SK-N-SH (cell line): ENCODE data around the gene TEAD1. TPM values are rescaled to one million over a fixed set of nuclear protein-coding genes. Genes with fewer than 3 reads are reported as not detected.
A peak's percentile ranks its signal among the peaks of the same experiment; 100 is the strongest.

Experiments used
- CTCF ChIA-PET: fragments of 300-600, 350-600 bp; formaldehyde crosslinking; extraction: SDS; loops from one replicate; lab custom pipeline; 2021; lab: Yijun Ruan, JAX
- POLR2A ChIA-PET: fragments of 350-600 bp; sonication (Branson Sonifier 250); formaldehyde crosslinking; extraction: SDS; loops from one replicate; lab custom pipeline; 2020; ENCODE audit warnings: antibody characterized with exemption, inconsistent platforms; lab: Yijun Ruan, JAX
- DNase-seq: peaks from one replicate; pipeline ENCODE4 v3.0.0; 2012
- H2AFZ ChIP-seq: fragments of 200-600 bp; sonication (generic); 2 replicates; pipeline ENCODE4 v1.8.1; 2016; ENCODE audit warnings: antibody characterized with exemption, mild to moderate bottlenecking, low read depth
- H3F3A ChIP-seq: fragments of 200-600 bp; sonication (generic); replicated peaks from 2 replicates; pipeline ENCODE3; 2016; ENCODE audit warnings: antibody characterized with exemption, mild to moderate bottlenecking; ENCODE audit not compliant: insufficient read depth
- H3K27ac ChIP-seq, 2 experiments: fragments of 200-500 bp in 1 of 2; fragments of 200-600 bp in 1 of 2; sonication (Bioruptor generic) in 1 of 2; sonication (generic), shearing (Covaris generic) in 1 of 2; 2 replicates each; pipeline versions ENCODE4 v1.5.1 to v1.6.1; 2014 to 2016; ENCODE audit warnings: low read depth in 2 of 2, inconsistent platforms in 1 of 2, low read length in 1 of 2, mild to moderate bottlenecking in 1 of 2, mixed read lengths in 1 of 2
- H3K27me3 ChIP-seq: fragments of 200-600 bp; sonication (generic), shearing (Covaris generic); 2 replicates; pipeline ENCODE4 v1.6.1; 2016; ENCODE audit warnings: mixed run types; ENCODE audit not compliant: insufficient read depth
- H3K36me3 ChIP-seq, 2 experiments: fragments of 200-500 bp in 1 of 2; fragments of 200-600 bp in 1 of 2; sonication (Bioruptor generic) in 1 of 2; sonication (generic) in 1 of 2; replicated peaks in 1 of 2; 2 replicates each; pipeline versions ENCODE3 to v1.5.1; 2014 to 2016; ENCODE audit warnings: low read length in 1 of 2, mild to moderate bottlenecking in 1 of 2; ENCODE audit not compliant: insufficient read depth in 2 of 2, control insufficient read depth in 1 of 2
- H3K4me1 ChIP-seq, 2 experiments: fragments of 200-500 bp in 1 of 2; fragments of 200-600 bp in 1 of 2; sonication (Bioruptor generic) in 1 of 2; sonication (generic), shearing (Covaris generic) in 1 of 2; 2 replicates each; pipeline versions ENCODE4 v1.5.1 to v1.6.1; 2014 to 2016; ENCODE audit warnings: low read depth in 1 of 2, low read length in 1 of 2, mixed run types in 1 of 2; ENCODE audit not compliant: insufficient read depth in 2 of 2, control insufficient read depth in 1 of 2
- H3K4me2 ChIP-seq: fragments of 200-600 bp; sonication (generic), shearing (Covaris generic); 2 replicates; pipeline ENCODE4 v1.6.1; 2017; ENCODE audit warnings: mixed run types
- H3K4me3 ChIP-seq, 2 experiments: fragments of 200-500 bp in 1 of 2; fragments of 200-600 bp in 1 of 2; sonication (Bioruptor generic) in 1 of 2; sonication (generic), shearing (Covaris generic) in 1 of 2; 2 replicates each; pipeline versions ENCODE4 v1.5.1 to v1.8.1; 2014 to 2016; ENCODE audit warnings: low read depth in 2 of 2, inconsistent platforms in 1 of 2, low read length in 1 of 2, mild to moderate bottlenecking in 1 of 2, mixed read lengths in 1 of 2, moderate library complexity in 1 of 2
- H3K79me2 ChIP-seq: fragments of 200-600 bp; sonication (generic); 2 replicates; pipeline ENCODE4 v1.8.1; 2017; ENCODE audit warnings: mild to moderate bottlenecking; ENCODE audit not compliant: insufficient read depth
- H3K9ac ChIP-seq: fragments of 200-600 bp; sonication (generic); 2 replicates; pipeline ENCODE4 v1.6.1; 2017; ENCODE audit warnings: mixed run types
- H3K9me2 ChIP-seq: fragments of 200-600 bp; sonication (generic); 2 replicates; pipeline ENCODE4 v1.6.1; 2017; ENCODE audit warnings: mixed run types
- H3K9me3 ChIP-seq: fragments of 200-600 bp; sonication (generic); 2 replicates; pipeline ENCODE4 v1.6.1; 2017; ENCODE audit warnings: mixed run types, mild to moderate bottlenecking, moderate library complexity
- H4K20me1 ChIP-seq: fragments of 200-600 bp; sonication (generic); 2 replicates; pipeline ENCODE4 v1.6.1; 2017; ENCODE audit warnings: mild to moderate bottlenecking, mixed run types; ENCODE audit not compliant: insufficient read depth
- CHD2 ChIP-seq: fragments of 150-350 bp; IDR thresholded peaks from 2 replicates; pipeline ENCODE4 v1.6.1; 2018; ENCODE audit warnings: low read length; ENCODE audit not compliant: partially characterized antibody
- EP300 ChIP-seq, 2 experiments: IDR thresholded peaks; 2 replicates each; pipeline versions ENCODE4 v1.4.0 to v1.6.1; 2012; ENCODE audit warnings: borderline replicate concordance in 1 of 2, low read depth in 1 of 2, low read length in 1 of 2
- EZH2phosphoT487 ChIP-seq: fragments of 200-600 bp; sonication (generic); IDR thresholded peaks from 2 replicates; pipeline ENCODE4 v1.6.1; 2017; ENCODE audit warnings: low read depth, mixed run types, mild to moderate bottlenecking, antibody characterized with exemption, moderate library complexity, borderline replicate concordance
- FOXM1 ChIP-seq: IDR thresholded peaks from 2 replicates; pipeline ENCODE4 v1.4.0; 2012; ENCODE audit warnings: low read depth, mild to moderate bottlenecking
- GATA2 ChIP-seq: sonication (generic); formaldehyde crosslinking; IDR thresholded peaks from 2 replicates; pipeline ENCODE4 v1.5.0; 2020; ENCODE audit warnings: mild to moderate bottlenecking, missing genetic modification reagents
- IRF3 ChIP-seq: fragments of 150-350 bp; IDR thresholded peaks from 2 replicates; pipeline ENCODE4 v1.6.1; 2016; ENCODE audit warnings: mild to moderate bottlenecking, low read depth, low read length
- JUND ChIP-seq: IDR thresholded peaks from 2 replicates; pipeline ENCODE4 v1.4.0; 2012
- NFIC ChIP-seq: IDR thresholded peaks from 2 replicates; pipeline ENCODE4 v1.4.0; 2012; ENCODE audit warnings: borderline replicate concordance
- RAD21 ChIP-seq: IDR thresholded peaks from 2 replicates; pipeline ENCODE4 v1.6.1; 2012; ENCODE audit warnings: mild to moderate bottlenecking, low read length
- REST ChIP-seq: IDR thresholded peaks from 2 replicates; pipeline ENCODE4 v1.6.1; 2012; ENCODE audit warnings: mild to moderate bottlenecking, low read depth, low read length, moderate library complexity
- RXRA ChIP-seq: IDR thresholded peaks from 2 replicates; pipeline ENCODE4 v1.4.0; 2012; ENCODE audit warnings: low read depth, mild to moderate bottlenecking, borderline replicate concordance
- SIN3A ChIP-seq: IDR thresholded peaks from 2 replicates; pipeline ENCODE4 v1.6.1; 2012; ENCODE audit warnings: low read depth, mild to moderate bottlenecking, low read length, moderate library complexity, borderline replicate concordance
- TCF12 ChIP-seq: IDR thresholded peaks from 2 replicates; pipeline ENCODE4 v1.4.0; 2012
- USF1 ChIP-seq: IDR thresholded peaks from 2 replicates; pipeline ENCODE4 v1.4.0; 2012; ENCODE audit warnings: low read depth, borderline replicate concordance
- USF2 ChIP-seq: fragments of 150-350 bp; IDR thresholded peaks from 2 replicates; pipeline ENCODE4 v1.6.1; 2017; ENCODE audit warnings: antibody characterized with exemption, low read length, low read depth, borderline replicate concordance
- ZBTB33 ChIP-seq: IDR thresholded peaks from 2 replicates; pipeline ENCODE4 v1.4.0; 2012; ENCODE audit warnings: low read depth, borderline replicate concordance
- WGBS: methylation state at CpG from one replicate; pipeline ENCODE4 v1.1.6; 2017; ENCODE audit warnings: low lambda C conversion rate; 5-methylcytosine and 5-hydroxymethylcytosine counted together
- polyA plus RNA-seq, 3 experiments: library from polyadenylated mRNA; depleted of rRNA; stranded (reverse); fragments of >200 nt; gene quantifications; 2 replicates each; pipeline ENCODE4 v1.2.3, GENCODE V29; 2012

TEAD1 gene
- polyA plus RNA-seq, 1 of the 3 experiments (the other 2 are of a cell fraction), result 31.2 TPM

- POLR2A ChIA-PET, result no interaction called here
- H3K9ac ChIP-seq, result no peak overlapping the region
- DNase-seq, result no peak
These were observed 104.2 kb downstream of the TEAD1 start for GRCh38 chr11:12778240-12778905.

GRCh38 chr11:12783765-12784164, 109.5 kb downstream of the TEAD1 start:
- H3K27me3 ChIP-seq, result no peaks in the 10 kb centered on the region
- H4K20me1 ChIP-seq, result peaks cover 46% of the 10 kb centered on the region
- H3K9me3 ChIP-seq, result no peaks in the 10 kb centered on the region
- no peak overlapping the region for H3K9ac ChIP-seq
- H3K36me3 ChIP-seq, result peaks cover 0 to 38% of the 10 kb centered on the region in 2 experiments
- 100% methylated on average over 2 of the region's 2 CpGs for WGBS
- H3F3A ChIP-seq, result peaks cover 19% of the 10 kb centered on the region
- H3K4me2 ChIP-seq, result no peak overlapping the region
- H2AFZ ChIP-seq, result no peak overlapping the region
- POLR2A ChIA-PET, result no interaction called here
- H3K4me1 ChIP-seq, result peaks cover 12 to 17% of the 10 kb centered on the region in 2 experiments; a peak in 2 of 4 replicates
- no peak overlapping the region for H3K4me3 ChIP-seq
- no peaks in the 10 kb centered on the region for H3K9me2 ChIP-seq
- no peak for DNase-seq
- H3K79me2 ChIP-seq, result peaks cover 96% of the 10 kb centered on the region
- no peak overlapping the region for H3K27ac ChIP-seq
- CTCF ChIA-PET, result interaction anchor here (1.3 to 1.5 kb wide), 2 partner anchors 29 to 131 kb away, joined by 3 read pairs; no protein-coding TSS in a partner anchor
- TF ChIP-seq CHD2, result no peak
- no peak for TF ChIP-seq SIN3A
- TF ChIP-seq NFIC, result no peak
- no peak for TF ChIP-seq RXRA
- TF ChIP-seq REST, result no peak
- no peak for TF ChIP-seq IRF3
- no peak for TF ChIP-seq USF2
- TF ChIP-seq GATA2 (CRISPR knock-in tag), result no peak

More at GRCh38 chr11:12778240-12778905, 104.2 kb downstream of the TEAD1 start:
- Histone ChIP-seq H3K27me3 (no peaks in the 10 kb centered on the region), H3K4me3 (no peak overlapping the region), H2AFZ (no peak overlapping the region), H3K4me2 (no peak overlapping the region), H3K79me2 (peaks cover 98% of the 10 kb centered on the region), H3F3A (peaks cover 5% of the 10 kb centered on the region), H3K27ac (peak overlapping the region; percentile 17 to 37; a peak in 3 of 4 replicates), H3K36me3 (peaks cover 0 to 33% of the 10 kb centered on the region in 2 experiments), H3K9me3 (no peaks in the 10 kb centered on the region), H3K4me1 (peaks cover 6 to 13% of the 10 kb centered on the region in 2 experiments; a peak in 3 of 4 replicates), H4K20me1 (peaks cover 46% of the 10 kb centered on the region), H3K9me2 (no peaks in the 10 kb centered on the region)
- CTCF ChIA-PET, result interaction anchor here (1.6 kb wide), 1 partner anchor 11 kb away, joined by 4 read pairs; no protein-coding TSS in a partner anchor
- TF ChIP-seq CHD2 (no peak), FOXM1 (no peak), RAD21 (no peak), ZBTB33 (no peak), TCF12 (no peak), JUND (no peak), USF1 (no peak), EZH2phosphoT487 (no peak), EP300 (IDR thresholded peaks at IDR 0.05; ENCODE audit: borderline replicate concordance in 1 of 2, low read depth in 1 of 2, low read length in 1 of 2) (no peak)
- WGBS, result 95% methylated on average over 2 of the region's 2 CpGs
